ENCODE data around the gene SLC43A2. TPM values are rescaled to one million over a fixed set of nuclear protein-coding genes. Genes with fewer than 3 reads are reported as not detected.

The SLC43A2 gene
- total and polyA plus RNA-seq, 2 donors (not counting 3 experiments of a cell fraction or from before 2014, with no cell fraction given), result 41.7 to 52.0 TPM

DNA sequence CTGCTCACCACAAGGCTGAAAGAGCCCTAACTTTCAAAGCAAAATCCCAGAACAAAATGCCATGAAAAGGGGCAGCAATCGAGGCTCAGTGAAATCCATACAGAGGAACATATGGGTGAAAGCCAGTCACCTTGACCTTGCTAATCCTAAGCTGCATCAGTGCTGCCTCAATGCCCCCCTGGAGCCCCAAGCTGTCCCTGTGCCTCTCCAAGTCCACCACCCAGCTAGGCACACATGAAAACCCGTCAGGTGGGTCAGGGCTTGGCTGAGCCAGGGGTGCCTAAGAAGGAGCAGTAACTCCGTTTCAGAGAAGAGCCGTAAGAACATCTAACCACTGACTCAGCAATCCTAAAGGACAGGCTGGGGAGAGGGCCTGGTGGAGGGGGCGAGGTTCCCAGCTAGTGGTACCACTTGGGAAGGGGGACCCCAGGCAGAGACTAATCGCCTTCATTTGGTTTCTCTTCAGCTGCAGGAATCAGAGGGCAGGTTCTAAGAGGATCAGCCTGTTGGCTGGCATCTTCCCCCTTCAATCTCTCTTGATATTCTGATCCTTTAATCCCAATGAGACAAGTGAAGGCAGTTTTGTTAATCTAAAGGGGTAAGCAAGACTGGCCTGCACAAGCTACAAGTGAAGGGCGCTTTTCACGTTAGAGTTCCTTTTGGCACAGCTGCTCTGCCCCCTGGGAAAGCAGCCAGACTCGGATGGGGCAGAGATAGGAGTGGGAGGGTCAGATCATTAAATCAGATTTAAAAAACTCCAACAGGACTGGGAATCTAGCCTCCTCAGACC lies 73.7 kb downstream of the SLC43A2 start:
- dilution Hi-C loops (cut with MboI; ENCODE audit: extremely low pct_ligation_motif_present, low sequenced_read_pairs), result no loop called here
- peaks cover 58% of the 10 kb centered on the region for H3K79me2 ChIP-seq (ENCODE audit: control insufficient read depth, insufficient read depth, low read length)

DNA sequence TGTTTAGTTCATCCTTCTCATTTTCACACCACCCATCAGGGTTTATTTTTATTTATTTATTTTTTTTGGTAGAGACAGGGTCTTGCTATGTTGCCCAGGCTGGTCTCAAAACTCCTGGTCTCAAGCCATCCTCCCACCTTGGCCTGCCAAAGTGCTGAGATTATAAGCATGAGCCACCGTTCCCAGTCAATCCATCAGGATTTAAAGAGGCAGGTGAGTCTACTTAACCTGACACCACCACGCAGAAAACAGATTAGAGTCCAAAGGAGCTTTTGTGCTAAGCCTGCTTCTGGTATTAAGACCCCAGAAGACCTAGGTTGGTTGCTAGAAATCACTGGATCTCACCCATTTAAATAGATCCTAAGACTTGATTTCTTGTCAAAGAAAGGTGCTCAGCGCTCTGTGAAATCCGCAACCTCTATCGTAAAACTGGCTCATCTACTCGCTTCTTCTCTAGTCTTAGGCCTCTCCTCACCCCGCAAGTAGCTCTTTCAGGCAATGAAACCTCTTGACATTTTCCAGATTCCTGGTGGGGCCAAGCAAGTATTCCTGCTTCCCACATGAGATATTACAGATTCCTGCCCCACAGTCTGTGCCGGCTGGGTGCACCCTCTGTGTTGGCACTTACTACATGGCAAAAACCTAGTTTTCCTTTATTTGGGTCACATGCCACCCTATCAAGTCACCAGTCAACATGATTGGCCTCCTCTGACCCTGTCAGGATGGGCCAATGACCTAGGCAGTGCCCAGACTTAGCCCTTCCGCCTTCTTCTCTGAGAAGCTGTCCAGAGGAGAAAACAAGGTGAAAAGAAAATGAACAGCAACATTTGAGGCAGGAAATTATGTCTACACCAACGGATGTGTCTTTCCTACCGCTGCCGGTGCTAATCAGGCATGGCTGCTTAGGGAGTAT lies 75.0 kb downstream of the SLC43A2 start:
- H3K9me1 ChIP-seq (replicated peaks; ENCODE audit: control insufficient read depth, extremely low read depth, insufficient read depth, low read length), result no peaks in the 10 kb centered on the region
- DNase-seq (ENCODE audit: low read depth, low spot score) (peak; percentile 39), FAIRE-seq (peak; percentile 73)
- H3K9ac ChIP-seq (replicated peaks; ENCODE audit: extremely low read depth, insufficient read depth, low read length), result no peak overlapping the region
- H3K4me3 ChIP-seq (replicated peaks in 1 of 3; ENCODE audit: insufficient read depth in 1 of 3, low read depth in 1 of 3, low read length in 3 of 3), result no peak overlapping the region
- no peaks in the 10 kb centered on the region for H3K27me3 ChIP-seq (ENCODE audit: control insufficient read depth in 2 of 2, insufficient read depth in 2 of 2, low read length in 2 of 2)
- dilution Hi-C loops (cut with MboI; ENCODE audit: extremely low pct_ligation_motif_present, low sequenced_read_pairs) (no loop called here), intact Hi-C loops (cut with micrococcal nuclease) (no loop called here)
- peaks cover 44% of the 10 kb centered on the region for H3K79me2 ChIP-seq (ENCODE audit: control insufficient read depth, insufficient read depth, low read length)
- H3K4me2 ChIP-seq (ENCODE audit: insufficient read depth, low read length), result no peak overlapping the region
- TF ChIP-seq FOS (IDR thresholded peaks at IDR 0.05; ENCODE audit: borderline replicate concordance, insufficient read depth, low read length) (no peak), MYC (IDR thresholded peaks at IDR 0.05; ENCODE audit: low read depth, low read length) (no peak), MAX (IDR thresholded peaks at IDR 0.05; ENCODE audit: insufficient read depth, insufficient read length) (no peak), GATA2 (IDR thresholded peaks at IDR 0.05; ENCODE audit: insufficient read depth, insufficient read length, low read depth, low read length) (no peak), EZH2 (IDR thresholded peaks at IDR 0.05; ENCODE audit: borderline replicate concordance, low read depth, low read length, severe bottlenecking) (no peak), JUN (IDR thresholded peaks at IDR 0.05; ENCODE audit: borderline replicate concordance, insufficient read depth, insufficient read length, low read depth) (no peak), POLR2A (IDR thresholded peaks at IDR 0.05; ENCODE audit: low read depth, low read length) (no peak), POLR2AphosphoS5 (IDR thresholded peaks at IDR 0.05; ENCODE audit: insufficient read depth, low read depth, low read length) (no peak)
- TF ChIP-seq, protein P1, sequence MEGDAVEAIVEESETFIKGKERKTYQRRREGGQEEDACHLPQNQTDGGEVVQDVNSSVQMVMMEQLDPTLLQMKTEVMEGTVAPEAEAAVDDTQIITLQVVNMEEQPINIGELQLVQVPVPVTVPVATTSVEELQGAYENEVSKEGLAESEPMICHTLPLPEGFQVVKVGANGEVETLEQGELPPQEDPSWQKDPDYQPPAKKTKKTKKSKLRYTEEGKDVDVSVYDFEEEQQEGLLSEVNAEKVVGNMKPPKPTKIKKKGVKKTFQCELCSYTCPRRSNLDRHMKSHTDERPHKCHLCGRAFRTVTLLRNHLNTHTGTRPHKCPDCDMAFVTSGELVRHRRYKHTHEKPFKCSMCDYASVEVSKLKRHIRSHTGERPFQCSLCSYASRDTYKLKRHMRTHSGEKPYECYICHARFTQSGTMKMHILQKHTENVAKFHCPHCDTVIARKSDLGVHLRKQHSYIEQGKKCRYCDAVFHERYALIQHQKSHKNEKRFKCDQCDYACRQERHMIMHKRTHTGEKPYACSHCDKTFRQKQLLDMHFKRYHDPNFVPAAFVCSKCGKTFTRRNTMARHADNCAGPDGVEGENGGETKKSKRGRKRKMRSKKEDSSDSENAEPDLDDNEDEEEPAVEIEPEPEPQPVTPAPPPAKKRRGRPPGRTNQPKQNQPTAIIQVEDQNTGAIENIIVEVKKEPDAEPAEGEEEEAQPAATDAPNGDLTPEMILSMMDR (IDR thresholded peaks at IDR 0.05; ENCODE audit: extremely low read depth in 1 of 2, insufficient read depth in 1 of 2, low read depth in 1 of 2, low read length in 2 of 2), result no peak
- H2AFZ ChIP-seq (ENCODE audit: low read depth, low read length), result no peak overlapping the region
- no peaks in the 10 kb centered on the region for H3K9me3 ChIP-seq (replicated peaks; ENCODE audit: control insufficient read depth, insufficient read depth, low read length)
- CTCF ChIA-PET, result interaction anchor here (0.6 to 1.3 kb wide), 4 partner anchors 27 to 105 kb away, joined by 3 to 5 read pairs (median 4); no protein-coding TSS in a partner anchor
- no peak overlapping the region for H3K27ac ChIP-seq (ENCODE audit: insufficient read depth, low read depth, low read length)
- H3K36me3 ChIP-seq (ENCODE audit: control insufficient read depth in 2 of 2, extremely low read depth in 1 of 2, insufficient read depth in 2 of 2, low read length in 2 of 2), result peaks cover 8 to 26% of the 10 kb centered on the region in 2 experiments
- no peaks in the 10 kb centered on the region for H4K20me1 ChIP-seq (replicated peaks; ENCODE audit: control insufficient read depth, extremely low read depth, insufficient read depth, low read length)
- POLR2A ChIA-PET, result no interaction called here
- peaks cover 23% of the 10 kb centered on the region for H3K4me1 ChIP-seq (ENCODE audit: control insufficient read depth, extremely low read depth, insufficient read depth, low read length)
- BruUV-seq (replicated peaks), result no TSS peak

More for the DNA sequence above, 73.7 kb downstream of the SLC43A2 start:
- POLR2A ChIA-PET, result no interaction called here
- TF ChIP-seq POLR2AphosphoS5 (IDR thresholded peaks at IDR 0.05; ENCODE audit: insufficient read depth, low read depth, low read length) (no peak), FOS (IDR thresholded peaks at IDR 0.05; ENCODE audit: borderline replicate concordance, insufficient read depth, low read length) (no peak), EZH2 (IDR thresholded peaks at IDR 0.05; ENCODE audit: borderline replicate concordance, low read depth, low read length, severe bottlenecking) (no peak), JUN (IDR thresholded peaks at IDR 0.05; ENCODE audit: borderline replicate concordance, insufficient read depth, insufficient read length, low read depth) (no peak)
- Histone ChIP-seq H3K4me3 (replicated peaks in 1 of 3; ENCODE audit: insufficient read depth in 1 of 3, low read depth in 1 of 3, low read length in 3 of 3) (no peak overlapping the region), H4K20me1 (replicated peaks; ENCODE audit: control insufficient read depth, extremely low read depth, insufficient read depth, low read length) (no peaks in the 10 kb centered on the region), H3K9me3 (replicated peaks; ENCODE audit: control insufficient read depth, insufficient read depth, low read length) (no peaks in the 10 kb centered on the region), H2AFZ (ENCODE audit: low read depth, low read length) (no peak overlapping the region), H3K27me3 (ENCODE audit: control insufficient read depth in 2 of 2, insufficient read depth in 2 of 2, low read length in 2 of 2) (no peaks in the 10 kb centered on the region), H3K9me1 (replicated peaks; ENCODE audit: control insufficient read depth, extremely low read depth, insufficient read depth, low read length) (no peaks in the 10 kb centered on the region), H3K4me1 (ENCODE audit: control insufficient read depth, extremely low read depth, insufficient read depth, low read length) (peaks cover 29% of the 10 kb centered on the region), H3K27ac (ENCODE audit: insufficient read depth, low read depth, low read length) (no peak overlapping the region), H3K4me2 (ENCODE audit: insufficient read depth, low read length) (no peak overlapping the region), H3K9ac (replicated peaks; ENCODE audit: extremely low read depth, insufficient read depth, low read length) (no peak overlapping the region), H3K36me3 (ENCODE audit: control insufficient read depth in 2 of 2, extremely low read depth in 1 of 2, insufficient read depth in 2 of 2, low read length in 2 of 2) (peaks cover 8 to 22% of the 10 kb centered on the region in 2 experiments)
- DNase-seq (ENCODE audit: low read depth, low spot score), result no peak
- BruUV-seq (replicated peaks), result no TSS peak
- no peak for FAIRE-seq
- intact Hi-C loops (cut with micrococcal nuclease), result no loop called here
- CTCF ChIA-PET, result interaction anchor here (1.3 kb wide), 1 partner anchor 28 kb away, joined by 5 read pairs; no protein-coding TSS in a partner anchor

All from endothelial cell of umbilical vein (primary cell).